Liver (tissue), 9 donors: ENCODE results near the gene HSF4. TPM values are rescaled to one million over a fixed set of nuclear protein-coding genes. Genes with fewer than 3 reads are reported as not detected.

Experiments
- DNase-seq: peaks from one replicate; pipeline ENCODE4 v3.0.0-alpha.2; 2017; ENCODE audit warnings: low spot score
- H3K27ac ChIP-seq, 2 donors: one replicate each; pipeline ENCODE4 v1.7.0; 2013; ENCODE audit warnings: inconsistent platforms in 2 of 2, low read length in 2 of 2, control low read depth in 1 of 2, low read depth in 1 of 2, mild to moderate bottlenecking in 1 of 2
- H3K27me3 ChIP-seq, 4 donors: one replicate each; pipeline versions ENCODE4 v1.6.1 to v1.7.0; 2013; ENCODE audit warnings: low read length in 3 of 4, inconsistent platforms in 1 of 4, mild to moderate bottlenecking in 1 of 4, moderate library complexity in 1 of 4; ENCODE audit not compliant: control insufficient read depth in 4 of 4, insufficient read depth in 4 of 4
- H3K36me3 ChIP-seq, 4 donors: one replicate each; pipeline versions ENCODE4 v1.6.1 to v1.7.0; 2013; ENCODE audit warnings: low read length in 3 of 4, mild to moderate bottlenecking in 3 of 4, low read depth in 1 of 4, moderate library complexity in 1 of 4; ENCODE audit not compliant: control insufficient read depth in 4 of 4, insufficient read depth in 3 of 4
- H3K4me1 ChIP-seq, 4 donors: one replicate each; pipeline versions ENCODE4 v1.6.1 to v1.7.0; 2013; ENCODE audit warnings: low read length in 3 of 4, mild to moderate bottlenecking in 3 of 4, moderate library complexity in 1 of 4; ENCODE audit not compliant: control insufficient read depth in 4 of 4, insufficient read depth in 4 of 4
- H3K4me3 ChIP-seq, 3 donors: one replicate each; pipeline versions ENCODE4 v1.6.1 to v1.7.0; 2013; ENCODE audit warnings: low read length in 3 of 3, control low read depth in 1 of 3, low read depth in 1 of 3, mild to moderate bottlenecking in 1 of 3
- H3K9ac ChIP-seq, 2 donors: one replicate each; pipeline ENCODE4 v1.7.0; 2013; ENCODE audit warnings: low read length in 2 of 2, mild to moderate bottlenecking in 2 of 2, moderate library complexity in 2 of 2, control low read depth in 1 of 2, low read depth in 1 of 2
- H3K9me3 ChIP-seq, 4 donors: one replicate each; pipeline versions ENCODE4 v1.6.1 to v1.7.0; 2013; ENCODE audit warnings: low read length in 3 of 4; ENCODE audit not compliant: control insufficient read depth in 4 of 4
- EGR1 ChIP-seq, 2 donors: IDR thresholded peaks; 2 replicates each; pipeline ENCODE4 v1.6.1; 2016 to 2018; ENCODE audit warnings: antibody characterized with exemption in 2 of 2, low read depth in 2 of 2
- GABPA ChIP-seq, 2 donors: IDR thresholded peaks in 1 of 2; conservative IDR thresholded peaks in 1 of 2; 2 replicates each; pipeline ENCODE4 v1.6.1; 2016; ENCODE audit warnings: antibody characterized with exemption in 2 of 2, mild to moderate bottlenecking in 1 of 2, moderate library complexity in 1 of 2
- HNF4A ChIP-seq, 2 donors: conservative IDR thresholded peaks; 2 replicates each; pipeline ENCODE4 v1.6.1; 2016; ENCODE audit warnings: antibody characterized with exemption in 2 of 2, mild to moderate bottlenecking in 2 of 2
- HNF4G ChIP-seq: IDR thresholded peaks from 2 replicates; pipeline ENCODE4 v1.6.1; 2016; ENCODE audit warnings: antibody characterized with exemption
- NR2F2 ChIP-seq: IDR thresholded peaks from 2 replicates; pipeline ENCODE4 v1.6.1; 2016; ENCODE audit warnings: antibody characterized with exemption
- RAD21 ChIP-seq, 2 donors: IDR thresholded peaks; 2 replicates each; pipeline ENCODE4 v1.6.1; 2016; ENCODE audit warnings: antibody characterized with exemption in 2 of 2, mild to moderate bottlenecking in 2 of 2
- RXRA ChIP-seq, 2 donors: IDR thresholded peaks; 2 replicates each; pipeline ENCODE4 v1.6.1; 2017 to 2018; ENCODE audit warnings: antibody characterized with exemption in 2 of 2, mild to moderate bottlenecking in 1 of 2
- SP1 ChIP-seq: IDR thresholded peaks from 2 replicates; pipeline ENCODE4 v1.6.1; 2018; ENCODE audit warnings: antibody characterized with exemption, mild to moderate bottlenecking
- TAF1 ChIP-seq: conservative IDR thresholded peaks from 2 replicates; pipeline ENCODE4 v1.6.1; 2016; ENCODE audit warnings: antibody characterized with exemption, mild to moderate bottlenecking
- YY1 ChIP-seq: IDR thresholded peaks from 2 replicates; pipeline ENCODE4 v1.6.1; 2016; ENCODE audit warnings: antibody characterized with exemption, mild to moderate bottlenecking
- WGBS: extraction: QIAGEN DNeasy Blood & Tissue Kit; methylation state at CpG from one replicate; pipeline ENCODE4 v1.1.7; 2013; 5-methylcytosine and 5-hydroxymethylcytosine counted together
- polyA plus RNA-seq, 2 donors: library from polyadenylated mRNA; stranded (reverse) in 1 of 2; unstranded in 1 of 2; fragments of 200-250 nt in 1 of 2; fragments of >200 nt in 1 of 2; fragmentation: Nextera tagmentation in 1 of 2; extraction: Ambion mirVana in 1 of 2; gene quantifications; one replicate each; pipeline versions ENCODE4 v1.2.1 to v1.2.3, GENCODE V29; 2013 to 2015
- total RNA-seq, 2 donors: library from RNA; depleted of rRNA; stranded (reverse); fragments of >200 nt; gene quantifications; one replicate each; pipeline ENCODE4 v1.2.3, GENCODE V29; 2014
- TF ChIP-seq, protein P1 (sequence below): IDR thresholded peaks from 2 replicates; pipeline ENCODE4 v1.6.1; 2016; ENCODE audit warnings: antibody characterized with exemption
- TF ChIP-seq, protein P2 (sequence below): IDR thresholded peaks from 2 replicates; pipeline ENCODE4 v1.6.1; 2016; ENCODE audit warnings: antibody characterized with exemption
- TF ChIP-seq, protein P3 (sequence below): fragments of 150-350 bp; IDR thresholded peaks from 2 replicates; pipeline ENCODE4 v1.5.1; 2017; ENCODE audit warnings: improper control_type of control experiment, low read depth, low read length; ENCODE audit not compliant: missing input control
- TF ChIP-seq, protein P4 (sequence below): IDR thresholded peaks from 2 replicates; pipeline ENCODE4 v1.6.1; 2016; ENCODE audit warnings: antibody characterized with exemption, mild to moderate bottlenecking
- TF ChIP-seq, protein P5 (sequence below): IDR thresholded peaks from 2 replicates; pipeline ENCODE4 v1.6.1; 2016; ENCODE audit warnings: antibody characterized with exemption
- donor health status: healthy.
- donor health status: healthy.
- donor health status: healthy.
- donor health status: healthy.
- donor health status: healthy.

The HSF4 gene
- total and polyA plus RNA-seq, 4 donors: 0.42 to 5.1 (median 4.3) TPM

DNA sequence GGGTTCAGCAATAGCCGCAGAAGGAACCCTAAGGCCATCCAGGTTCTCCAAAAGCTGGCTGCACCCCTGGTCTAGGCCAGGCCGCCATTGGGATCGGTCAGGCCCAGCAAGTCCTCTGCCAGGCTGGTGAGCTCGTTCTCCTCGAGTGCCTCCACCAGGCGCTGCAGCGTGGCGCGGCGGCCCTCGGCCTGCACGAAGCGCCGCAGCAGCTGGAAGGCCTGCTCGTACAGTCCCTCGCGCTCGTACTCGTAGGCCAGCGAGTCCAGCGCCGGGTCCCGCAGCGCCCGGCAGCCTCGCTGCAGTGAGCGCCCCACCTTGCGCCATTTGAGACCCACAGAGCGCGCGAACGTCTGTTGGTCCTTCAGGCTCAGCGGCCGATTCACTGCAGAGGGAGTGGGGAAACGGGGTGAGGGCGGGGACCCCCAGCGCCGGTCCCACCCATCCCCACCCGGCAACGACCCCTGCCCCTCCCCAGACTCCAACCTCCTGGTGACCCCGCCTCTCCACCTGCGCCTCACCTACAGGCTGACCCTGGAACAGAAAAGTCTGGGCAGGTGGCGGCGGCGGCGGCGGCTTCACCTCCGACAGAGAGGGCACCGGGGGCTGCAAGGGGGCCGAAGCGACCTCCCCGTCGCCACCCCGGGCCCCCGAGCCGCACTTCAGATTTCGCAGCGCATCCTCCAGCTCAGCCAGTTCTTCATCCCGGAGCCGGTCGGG lies 9.8 kb upstream of the HSF4 start:
- Histone ChIP-seq H3K36me3 (no peaks in the 10 kb centered on the region), H3K27ac (no peak overlapping the region), H3K9ac (no peak overlapping the region), H3K9me3 (no peaks in the 10 kb centered on the region), H3K4me1 (peaks cover 14 to 36% (median 21%) of the 10 kb centered on the region in 4 donors), H3K27me3 (no peaks in the 10 kb centered on the region), H3K4me3 (peak overlapping the region in 1 of 3 donors; percentile 2)
- 31% methylated on average over 61 of the region's 61 CpGs for WGBS
- TF ChIP-seq, protein P1, sequence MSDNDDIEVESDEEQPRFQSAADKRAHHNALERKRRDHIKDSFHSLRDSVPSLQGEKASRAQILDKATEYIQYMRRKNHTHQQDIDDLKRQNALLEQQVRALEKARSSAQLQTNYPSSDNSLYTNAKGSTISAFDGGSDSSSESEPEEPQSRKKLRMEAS: no peak
- TF ChIP-seq GABPA (IDR thresholded peaks at IDR 0.05 in 1 of 2, conservative IDR thresholded peaks at IDR 0.05 in 1 of 2) (no peak), EGR1 (IDR thresholded peaks at IDR 0.05; ENCODE audit: low read depth in 2 of 2) (no peak), HNF4A (conservative IDR thresholded peaks at IDR 0.05) (no peak), NR2F2 (no peak), YY1 (no peak), RXRA (IDR thresholded peaks at IDR 0.05) (no peak), RAD21 (IDR thresholded peaks at IDR 0.05) (no peak), TAF1 (no peak), HNF4G (no peak), SP1 (no peak)
- TF ChIP-seq, protein P2, sequence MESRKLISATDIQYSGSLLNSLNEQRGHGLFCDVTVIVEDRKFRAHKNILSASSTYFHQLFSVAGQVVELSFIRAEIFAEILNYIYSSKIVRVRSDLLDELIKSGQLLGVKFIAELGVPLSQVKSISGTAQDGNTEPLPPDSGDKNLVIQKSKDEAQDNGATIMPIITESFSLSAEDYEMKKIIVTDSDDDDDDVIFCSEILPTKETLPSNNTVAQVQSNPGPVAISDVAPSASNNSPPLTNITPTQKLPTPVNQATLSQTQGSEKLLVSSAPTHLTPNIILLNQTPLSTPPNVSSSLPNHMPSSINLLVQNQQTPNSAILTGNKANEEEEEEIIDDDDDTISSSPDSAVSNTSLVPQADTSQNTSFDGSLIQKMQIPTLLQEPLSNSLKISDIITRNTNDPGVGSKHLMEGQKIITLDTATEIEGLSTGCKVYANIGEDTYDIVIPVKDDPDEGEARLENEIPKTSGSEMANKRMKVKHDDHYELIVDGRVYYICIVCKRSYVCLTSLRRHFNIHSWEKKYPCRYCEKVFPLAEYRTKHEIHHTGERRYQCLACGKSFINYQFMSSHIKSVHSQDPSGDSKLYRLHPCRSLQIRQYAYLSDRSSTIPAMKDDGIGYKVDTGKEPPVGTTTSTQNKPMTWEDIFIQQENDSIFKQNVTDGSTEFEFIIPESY: no peak
- TF ChIP-seq, protein P3, sequence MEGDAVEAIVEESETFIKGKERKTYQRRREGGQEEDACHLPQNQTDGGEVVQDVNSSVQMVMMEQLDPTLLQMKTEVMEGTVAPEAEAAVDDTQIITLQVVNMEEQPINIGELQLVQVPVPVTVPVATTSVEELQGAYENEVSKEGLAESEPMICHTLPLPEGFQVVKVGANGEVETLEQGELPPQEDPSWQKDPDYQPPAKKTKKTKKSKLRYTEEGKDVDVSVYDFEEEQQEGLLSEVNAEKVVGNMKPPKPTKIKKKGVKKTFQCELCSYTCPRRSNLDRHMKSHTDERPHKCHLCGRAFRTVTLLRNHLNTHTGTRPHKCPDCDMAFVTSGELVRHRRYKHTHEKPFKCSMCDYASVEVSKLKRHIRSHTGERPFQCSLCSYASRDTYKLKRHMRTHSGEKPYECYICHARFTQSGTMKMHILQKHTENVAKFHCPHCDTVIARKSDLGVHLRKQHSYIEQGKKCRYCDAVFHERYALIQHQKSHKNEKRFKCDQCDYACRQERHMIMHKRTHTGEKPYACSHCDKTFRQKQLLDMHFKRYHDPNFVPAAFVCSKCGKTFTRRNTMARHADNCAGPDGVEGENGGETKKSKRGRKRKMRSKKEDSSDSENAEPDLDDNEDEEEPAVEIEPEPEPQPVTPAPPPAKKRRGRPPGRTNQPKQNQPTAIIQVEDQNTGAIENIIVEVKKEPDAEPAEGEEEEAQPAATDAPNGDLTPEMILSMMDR: no peak
- TF ChIP-seq, protein P4, sequence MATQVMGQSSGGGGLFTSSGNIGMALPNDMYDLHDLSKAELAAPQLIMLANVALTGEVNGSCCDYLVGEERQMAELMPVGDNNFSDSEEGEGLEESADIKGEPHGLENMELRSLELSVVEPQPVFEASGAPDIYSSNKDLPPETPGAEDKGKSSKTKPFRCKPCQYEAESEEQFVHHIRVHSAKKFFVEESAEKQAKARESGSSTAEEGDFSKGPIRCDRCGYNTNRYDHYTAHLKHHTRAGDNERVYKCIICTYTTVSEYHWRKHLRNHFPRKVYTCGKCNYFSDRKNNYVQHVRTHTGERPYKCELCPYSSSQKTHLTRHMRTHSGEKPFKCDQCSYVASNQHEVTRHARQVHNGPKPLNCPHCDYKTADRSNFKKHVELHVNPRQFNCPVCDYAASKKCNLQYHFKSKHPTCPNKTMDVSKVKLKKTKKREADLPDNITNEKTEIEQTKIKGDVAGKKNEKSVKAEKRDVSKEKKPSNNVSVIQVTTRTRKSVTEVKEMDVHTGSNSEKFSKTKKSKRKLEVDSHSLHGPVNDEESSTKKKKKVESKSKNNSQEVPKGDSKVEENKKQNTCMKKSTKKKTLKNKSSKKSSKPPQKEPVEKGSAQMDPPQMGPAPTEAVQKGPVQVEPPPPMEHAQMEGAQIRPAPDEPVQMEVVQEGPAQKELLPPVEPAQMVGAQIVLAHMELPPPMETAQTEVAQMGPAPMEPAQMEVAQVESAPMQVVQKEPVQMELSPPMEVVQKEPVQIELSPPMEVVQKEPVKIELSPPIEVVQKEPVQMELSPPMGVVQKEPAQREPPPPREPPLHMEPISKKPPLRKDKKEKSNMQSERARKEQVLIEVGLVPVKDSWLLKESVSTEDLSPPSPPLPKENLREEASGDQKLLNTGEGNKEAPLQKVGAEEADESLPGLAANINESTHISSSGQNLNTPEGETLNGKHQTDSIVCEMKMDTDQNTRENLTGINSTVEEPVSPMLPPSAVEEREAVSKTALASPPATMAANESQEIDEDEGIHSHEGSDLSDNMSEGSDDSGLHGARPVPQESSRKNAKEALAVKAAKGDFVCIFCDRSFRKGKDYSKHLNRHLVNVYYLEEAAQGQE: no peak
- TF ChIP-seq, protein P5, sequence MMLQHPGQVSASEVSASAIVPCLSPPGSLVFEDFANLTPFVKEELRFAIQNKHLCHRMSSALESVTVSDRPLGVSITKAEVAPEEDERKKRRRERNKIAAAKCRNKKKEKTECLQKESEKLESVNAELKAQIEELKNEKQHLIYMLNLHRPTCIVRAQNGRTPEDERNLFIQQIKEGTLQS: no peak
- no peak for DNase-seq
